IMR-90 (cell line): ENCODE measurements around the gene EDN2. TPM values are rescaled to one million over a fixed set of nuclear protein-coding genes. Genes with fewer than 3 reads are reported as not detected.

Experiments used
- ATAC-seq: fragments of 200-7000 bp; cut with Tn5 transposase; 2 replicates; pipeline ENCODE4 v1.9.1; 2020; ENCODE audit warnings: low read depth, mild to moderate bottlenecking, moderate library complexity
- BruUV-seq: library from RNA; stranded (reverse); fragments of 400-500 nt; replicated peaks from 2 replicates; lab custom pipeline; 2021; lab: Mats Ljungman, UMichigan
- CTCF ChIA-PET: fragments of 300-600 bp; formaldehyde crosslinking; extraction: SDS; loops from one replicate; lab custom pipeline; 2021; ENCODE audit warnings: antibody characterized with exemption; lab: Yijun Ruan, JAX
- POLR2A ChIA-PET: fragments of 300-600 bp; sonication (Branson Sonifier 250); formaldehyde crosslinking; loops from one replicate; lab custom pipeline; 2022; ENCODE audit warnings: antibody characterized with exemption; ENCODE audit not compliant: unreplicated experiment; lab: Charles Lee
- DNase-seq: peaks from one replicate; pipeline ENCODE4 v3.0.0; 2013
- H2AFZ ChIP-seq: replicated peaks from 2 replicates; pipeline ENCODE3; 2013; ENCODE audit warnings: low read length, mild to moderate bottlenecking; ENCODE audit not compliant: poor library complexity
- H2AK5ac ChIP-seq: 2 replicates; pipeline ENCODE4 v1.6.1; 2013; ENCODE audit warnings: low read depth, low read length, inconsistent platforms
- H2AK9ac ChIP-seq: replicated peaks from 2 replicates; pipeline ENCODE3; 2013; ENCODE audit warnings: mild to moderate bottlenecking, low read depth, low read length, moderate library complexity; ENCODE audit not compliant: poor library complexity
- H2BK120ac ChIP-seq: 2 replicates; pipeline ENCODE4 v1.6.1; 2013; ENCODE audit warnings: low read depth, low read length, inconsistent platforms
- H2BK15ac ChIP-seq: 3 replicates; pipeline ENCODE4 v1.6.1; 2013; ENCODE audit warnings: low read depth, low read length, inconsistent platforms
- H2BK20ac ChIP-seq: 2 replicates; pipeline ENCODE4 v1.6.1; 2013; ENCODE audit warnings: low read depth, mild to moderate bottlenecking, inconsistent platforms, low read length, moderate library complexity
- H2BK5ac ChIP-seq: 2 replicates; pipeline ENCODE4 v1.6.1; 2013; ENCODE audit warnings: mild to moderate bottlenecking, low read depth, low read length, inconsistent platforms; ENCODE audit not compliant: poor library complexity, severe bottlenecking
- H3K14ac ChIP-seq: replicated peaks from 2 replicates; pipeline ENCODE4 v1.6.1; 2013; ENCODE audit warnings: low read depth, low read length, inconsistent platforms
- H3K18ac ChIP-seq: 2 replicates; pipeline ENCODE4 v1.6.1; 2013; ENCODE audit warnings: low read depth, low read length, control low read depth
- H3K23ac ChIP-seq: 2 replicates; pipeline ENCODE4 v1.6.1; 2013; ENCODE audit warnings: low read depth, low read length, inconsistent platforms
- H3K27ac ChIP-seq: 2 replicates; pipeline ENCODE4 v1.5.1; 2013; ENCODE audit warnings: mild to moderate bottlenecking, control low read depth, low read length; ENCODE audit not compliant: insufficient read depth
- H3K27me3 ChIP-seq: 2 replicates; pipeline ENCODE4 v1.6.1; 2013; ENCODE audit warnings: low read length; ENCODE audit not compliant: control insufficient read depth, insufficient read depth
- H3K36me3 ChIP-seq: 2 replicates; pipeline ENCODE4 v1.6.1; 2013; ENCODE audit warnings: low read length, mixed read lengths; ENCODE audit not compliant: control insufficient read depth, insufficient read depth
- H3K4ac ChIP-seq: 2 replicates; pipeline ENCODE4 v1.6.1; 2013; ENCODE audit warnings: low read depth, low read length, inconsistent platforms
- H3K4me1 ChIP-seq: 2 replicates; pipeline ENCODE4 v1.6.1; 2013; ENCODE audit warnings: low read length, mixed read lengths; ENCODE audit not compliant: control insufficient read depth, insufficient read depth
- H3K4me2 ChIP-seq: 2 replicates; pipeline ENCODE4 v1.6.1; 2013; ENCODE audit warnings: low read depth, mild to moderate bottlenecking, control low read depth, low read length, moderate library complexity
- H3K4me3 ChIP-seq: 2 replicates; pipeline ENCODE4 v1.5.1; 2013; ENCODE audit warnings: low read depth, mild to moderate bottlenecking, control low read depth, low read length, moderate library complexity; ENCODE audit not compliant: insufficient read depth
- H3K56ac ChIP-seq: 2 replicates; pipeline ENCODE4 v1.6.1; 2013; ENCODE audit warnings: low read length, inconsistent platforms; ENCODE audit not compliant: insufficient read depth; ENCODE audit errors: extremely low read depth
- H3K79me1 ChIP-seq, 2 experiments: 2 replicates each; pipeline ENCODE4 v1.6.1; 2013; ENCODE audit warnings: low read length in 2 of 2, inconsistent platforms in 1 of 2, low read depth in 1 of 2
- H3K9ac ChIP-seq: 2 replicates; pipeline ENCODE4 v1.6.1; 2013; ENCODE audit warnings: low read depth, low read length, control low read depth
- H3K9me1 ChIP-seq: 2 replicates; pipeline ENCODE4 v1.6.1; 2013; ENCODE audit warnings: low read length, inconsistent platforms; ENCODE audit not compliant: insufficient read depth
- H3K9me3 ChIP-seq: 2 replicates; pipeline ENCODE4 v1.6.1; 2013; ENCODE audit warnings: low read length; ENCODE audit not compliant: control insufficient read depth, insufficient read depth
- H4K20me1 ChIP-seq: 2 replicates; pipeline ENCODE4 v1.6.1; 2013; ENCODE audit warnings: low read length, inconsistent platforms; ENCODE audit not compliant: insufficient read depth
- H4K5ac ChIP-seq: 2 replicates; pipeline ENCODE4 v1.6.1; 2013; ENCODE audit warnings: mild to moderate bottlenecking, low read depth, low read length, control low read depth
- H4K8ac ChIP-seq, 2 experiments: 2 replicates each; pipeline ENCODE4 v1.6.1; 2013; ENCODE audit warnings: low read depth in 2 of 2, low read length in 2 of 2, control low read depth in 1 of 2, inconsistent platforms in 1 of 2
- H4K91ac ChIP-seq: 2 replicates; pipeline ENCODE4 v1.6.1; 2013; ENCODE audit warnings: low read depth, low read length, inconsistent platforms; ENCODE audit not compliant: insufficient read depth
- CTCF ChIP-seq: conservative IDR thresholded peaks from 2 replicates; pipeline ENCODE4 v1.5.1; 2012; ENCODE audit warnings: mild to moderate bottlenecking, low read depth, low read length, improper control_type of control experiment
- FOS ChIP-seq: fragments of 150-350 bp; IDR thresholded peaks from 2 replicates; pipeline ENCODE4 v1.6.1; 2016; ENCODE audit warnings: low read depth, low read length
- MXI1 ChIP-seq: IDR thresholded peaks from 2 replicates; pipeline ENCODE4 v1.6.1; 2012; ENCODE audit warnings: low read depth, mild to moderate bottlenecking, low read length, moderate library complexity, borderline replicate concordance
- NFE2L2 ChIP-seq: fragments of 150-350 bp; IDR thresholded peaks from 2 replicates; pipeline ENCODE4 v1.6.1; 2016; ENCODE audit warnings: low read depth, mild to moderate bottlenecking, low read length
- POLR2A ChIP-seq: IDR thresholded peaks from 2 replicates; pipeline ENCODE4 v1.6.1; 2012; ENCODE audit warnings: mild to moderate bottlenecking, low read depth, low read length
- RAD21 ChIP-seq: IDR thresholded peaks from 2 replicates; pipeline ENCODE4 v1.6.1; 2012; ENCODE audit warnings: low read length, improper control_type of control experiment
- RFX5 ChIP-seq: IDR thresholded peaks from 2 replicates; pipeline ENCODE4 v1.8.0; 2012; ENCODE audit warnings: low read depth, mild to moderate bottlenecking, low read length, moderate library complexity
- SMC3 ChIP-seq: fragments of 150-350 bp; IDR thresholded peaks from 2 replicates; pipeline ENCODE4 v1.6.1; 2016; ENCODE audit warnings: low read depth, mild to moderate bottlenecking, antibody characterized with exemption, low read length, moderate library complexity
- WGBS, 2 experiments: methylation state at CpG; one replicate each; pipeline versions ENCODE4 v1.1.5 to v1.1.7; 2013; ENCODE audit warnings: missing lambda C conversion rate in 2 of 2; ENCODE audit not compliant: insufficient read length in 1 of 2; ENCODE audit errors: extremely low coverage in 2 of 2; 5-methylcytosine and 5-hydroxymethylcytosine counted together
- dilution Hi-C: fragments of 300-500 bp; cut with HindIII; formaldehyde crosslinking; loops from one replicate; pipeline ENCODE4 v1.14.3; 2018; ENCODE audit warnings: low sequenced_read_pairs; ENCODE audit not compliant: unreplicated experiment
- in situ Hi-C: fragments of 300-500 bp; cut with MboI; formaldehyde crosslinking; loops from 3 replicates; pipeline ENCODE4 v1.14.3; 2019; ENCODE audit warnings: low sequenced_read_pairs, inconsistent platforms, mixed read lengths
- intact Hi-C: fragments of 100-400 bp; cut with micrococcal nuclease; formaldehyde crosslinking; loops from 2 replicates; pipeline ENCODE4 v1.10.0; 2022
- polyA plus RNA-seq, 3 experiments: library from polyadenylated mRNA; depleted of rRNA; stranded (reverse); fragments of >200 nt; gene quantifications; 2 replicates each; pipeline ENCODE4 v1.2.3, GENCODE V29; 2012; ENCODE audit warnings: low replicate concordance in 1 of 3
- total RNA-seq: library from RNA; depleted of rRNA; stranded (reverse); fragments of >200 nt; gene quantifications from 2 replicates; pipeline ENCODE4 v1.2.3, GENCODE V29; 2012
- TF ChIP-seq, protein P1 (sequence below): fragments of 150-350 bp; IDR thresholded peaks from 2 replicates; pipeline ENCODE4 v1.6.1; 2016; ENCODE audit warnings: low read depth, mild to moderate bottlenecking, low read length, moderate library complexity, borderline replicate concordance

Gene EDN2
- total and polyA plus RNA-seq, 2 of the 4 experiments (the other 2 are of a cell fraction): 0.27 TPM; not detected in 1

DNA sequence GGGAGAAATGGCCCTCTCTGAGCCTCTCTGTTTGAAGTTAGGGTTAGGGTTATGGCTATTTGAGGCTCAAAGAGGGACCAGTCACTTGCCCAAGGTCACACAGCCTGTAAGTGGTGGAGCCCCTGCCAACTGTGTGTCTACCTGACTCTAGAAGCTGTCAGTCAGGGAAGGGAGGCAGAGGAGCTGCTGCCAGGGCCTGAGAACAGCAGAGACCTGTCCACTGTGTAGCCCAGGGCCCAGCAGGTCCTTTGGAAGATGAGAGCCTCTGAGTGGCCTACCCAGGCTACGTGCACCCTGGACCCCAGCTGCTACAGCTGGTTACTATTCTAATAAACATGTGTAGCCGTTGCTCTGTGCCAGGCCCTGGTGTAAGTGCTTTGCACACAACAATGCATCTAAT lies 15.1 kb upstream of the EDN2 start:
- in situ Hi-C loops (no loop called here), dilution Hi-C loops (no loop called here), intact Hi-C loops (no loop called here)
- no peak for DNase-seq
- no TSS peak for BruUV-seq
- Histone ChIP-seq H3K4me3 (no peak overlapping the region), H3K9ac (no peak overlapping the region), H3K56ac (no peak overlapping the region), H3K23ac (no peak overlapping the region), H2AK5ac (0 out of 2 replicates have a peak overlapping the region, but pooled peaks have one; percentile 3), H2AK9ac (no peak overlapping the region), H3K4me2 (no peak overlapping the region), H4K91ac (no peak overlapping the region), H3K9me3 (no peaks in the 10 kb centered on the region), H3K4me1 (peaks cover 18% of the 10 kb centered on the region), H2BK20ac (no peak overlapping the region), H3K27me3 (no peaks in the 10 kb centered on the region), H4K8ac (no peak overlapping the region), H3K4ac (peak overlapping the region; percentile 27; the same call in 1 of the 2 replicates), H3K36me3 (no peaks in the 10 kb centered on the region), H3K14ac (no peak overlapping the region; the same call in 1 of the 2 replicates), H2BK5ac (no peak overlapping the region), H3K27ac (no peak overlapping the region), H4K5ac (no peak overlapping the region), H3K79me1 (no peaks in the 10 kb centered on the region), H2BK120ac (no peak overlapping the region), H2BK15ac (no peak overlapping the region), H4K20me1 (no peaks in the 10 kb centered on the region), H2AFZ (peak overlapping the region; percentile 4), H3K9me1 (peaks cover 23% of the 10 kb centered on the region), H3K18ac (no peak overlapping the region)
- WGBS, 2 experiments: no CpG with 5 or more reads among the region's 2 CpGs
- ChIA-PET POLR2A (no interaction called here), CTCF (no interaction called here)
- no peak for TF ChIP-seq SMC3
- TF ChIP-seq, protein P1, sequence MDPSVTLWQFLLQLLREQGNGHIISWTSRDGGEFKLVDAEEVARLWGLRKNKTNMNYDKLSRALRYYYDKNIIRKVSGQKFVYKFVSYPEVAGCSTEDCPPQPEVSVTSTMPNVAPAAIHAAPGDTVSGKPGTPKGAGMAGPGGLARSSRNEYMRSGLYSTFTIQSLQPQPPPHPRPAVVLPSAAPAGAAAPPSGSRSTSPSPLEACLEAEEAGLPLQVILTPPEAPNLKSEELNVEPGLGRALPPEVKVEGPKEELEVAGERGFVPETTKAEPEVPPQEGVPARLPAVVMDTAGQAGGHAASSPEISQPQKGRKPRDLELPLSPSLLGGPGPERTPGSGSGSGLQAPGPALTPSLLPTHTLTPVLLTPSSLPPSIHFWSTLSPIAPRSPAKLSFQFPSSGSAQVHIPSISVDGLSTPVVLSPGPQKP: no peak
- TF ChIP-seq CTCF: no peak
- no peak for TF ChIP-seq FOS
- TF ChIP-seq MXI1: no peak
- no peak for TF ChIP-seq RAD21
- no peak for TF ChIP-seq RFX5
- no peak for TF ChIP-seq POLR2A
- no peak for TF ChIP-seq NFE2L2
- no peak for ATAC-seq
